GM23338 (cell line): ENCODE measurements around the gene CEP68.

Experiments used
- CREB1 ChIP-seq: fragments of 250-450 bp; sonication (Bioruptor Pico); IDR thresholded peaks from 2 replicates; pipeline ENCODE4 v1.5.0; 2020; ENCODE audit warnings: low read depth, mild to moderate bottlenecking, moderate library complexity
- ETS1 ChIP-seq: IDR thresholded peaks from 2 replicates; pipeline ENCODE4 v1.6.1; 2016; ENCODE audit warnings: antibody characterized with exemption
- EZH2 ChIP-seq: fragments of 200-600 bp; sonication (generic); IDR thresholded peaks from one replicate; pipeline ENCODE4 v1.8.0; 2017; ENCODE audit warnings: antibody characterized with exemption, mild to moderate bottlenecking, low read depth; ENCODE audit not compliant: unreplicated experiment
- EZH2phosphoT487 ChIP-seq: fragments of 200-600 bp; sonication (generic); IDR thresholded peaks from one replicate; pipeline ENCODE4 v1.8.1; 2018; ENCODE audit warnings: antibody characterized with exemption; ENCODE audit not compliant: unreplicated experiment
- JUNB ChIP-seq: IDR thresholded peaks from one replicate; pipeline ENCODE4 v1.6.1; 2016; ENCODE audit warnings: antibody characterized with exemption; ENCODE audit not compliant: unreplicated experiment
- NANOG ChIP-seq: IDR thresholded peaks from 2 replicates; pipeline ENCODE4 v1.6.1; 2016; ENCODE audit warnings: antibody characterized with exemption, borderline replicate concordance
- POLR2AphosphoS5 ChIP-seq: IDR thresholded peaks from 2 replicates; pipeline ENCODE4 v1.6.1; 2016; ENCODE audit warnings: antibody characterized with exemption, low read depth
- REST ChIP-seq: IDR thresholded peaks from one replicate; pipeline ENCODE4 v1.6.1; 2018; ENCODE audit warnings: antibody characterized with exemption; ENCODE audit not compliant: unreplicated experiment
- STAT1 ChIP-seq: IDR thresholded peaks from one replicate; pipeline ENCODE4 v1.6.1; 2016; ENCODE audit warnings: antibody characterized with exemption; ENCODE audit not compliant: unreplicated experiment
- ZNF331 ChIP-seq: fragments of 250-450 bp; sonication (Bioruptor Pico); IDR thresholded peaks from 2 replicates; pipeline ENCODE4 v1.5.0; 2020; ENCODE audit warnings: low read depth, mild to moderate bottlenecking, moderate library complexity
- TF ChIP-seq, protein P1 (sequence below), 2 experiments: fragments of 200-600 bp in 1 of 2; sonication (generic) in 1 of 2; conservative IDR thresholded peaks; 2 replicates each; pipeline versions ENCODE4 v1.5.1 to v1.6.1; 2016 to 2017; ENCODE audit warnings: antibody characterized with exemption in 2 of 2, low read depth in 2 of 2, mild to moderate bottlenecking in 2 of 2, moderate library complexity in 1 of 2

DNA sequence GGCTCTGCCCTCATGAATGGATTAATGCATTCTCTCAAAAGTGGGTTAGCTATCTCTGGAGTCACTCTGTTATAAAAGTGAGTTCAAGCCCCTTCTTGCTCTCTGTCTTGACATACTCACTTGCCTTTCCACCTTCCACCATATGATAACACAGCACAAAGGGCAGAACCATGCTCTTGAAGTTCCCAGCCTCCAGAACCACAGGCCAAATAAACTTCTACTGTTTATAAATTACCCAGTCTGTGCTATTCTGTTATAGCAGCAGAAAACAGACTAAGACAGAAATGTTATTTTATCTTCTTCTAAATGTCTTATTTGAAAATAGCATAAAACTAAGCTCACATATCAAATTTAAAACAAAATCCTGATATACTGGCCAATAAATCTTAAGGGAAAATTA, 58.7 kb downstream of the CEP68 start:
- TF ChIP-seq EZH2 (no peak), ZNF331 (CRISPR knock-in tag) (no peak), CREB1 (CRISPR knock-in tag) (no peak), NANOG (no peak), STAT1 (no peak), POLR2AphosphoS5 (no peak), EZH2phosphoT487 (no peak), JUNB (no peak), ETS1 (no peak), REST (no peak)
- TF ChIP-seq, protein P1, sequence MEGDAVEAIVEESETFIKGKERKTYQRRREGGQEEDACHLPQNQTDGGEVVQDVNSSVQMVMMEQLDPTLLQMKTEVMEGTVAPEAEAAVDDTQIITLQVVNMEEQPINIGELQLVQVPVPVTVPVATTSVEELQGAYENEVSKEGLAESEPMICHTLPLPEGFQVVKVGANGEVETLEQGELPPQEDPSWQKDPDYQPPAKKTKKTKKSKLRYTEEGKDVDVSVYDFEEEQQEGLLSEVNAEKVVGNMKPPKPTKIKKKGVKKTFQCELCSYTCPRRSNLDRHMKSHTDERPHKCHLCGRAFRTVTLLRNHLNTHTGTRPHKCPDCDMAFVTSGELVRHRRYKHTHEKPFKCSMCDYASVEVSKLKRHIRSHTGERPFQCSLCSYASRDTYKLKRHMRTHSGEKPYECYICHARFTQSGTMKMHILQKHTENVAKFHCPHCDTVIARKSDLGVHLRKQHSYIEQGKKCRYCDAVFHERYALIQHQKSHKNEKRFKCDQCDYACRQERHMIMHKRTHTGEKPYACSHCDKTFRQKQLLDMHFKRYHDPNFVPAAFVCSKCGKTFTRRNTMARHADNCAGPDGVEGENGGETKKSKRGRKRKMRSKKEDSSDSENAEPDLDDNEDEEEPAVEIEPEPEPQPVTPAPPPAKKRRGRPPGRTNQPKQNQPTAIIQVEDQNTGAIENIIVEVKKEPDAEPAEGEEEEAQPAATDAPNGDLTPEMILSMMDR (conservative IDR thresholded peaks at IDR 0.05; ENCODE audit: low read depth in 2 of 2) = no peak
